Stimulated activated CD4-positive, alpha-beta T cell treated with anti-CD3 and anti-CD28 coated beads, Interleukin-4, amount 100 ng/mL, for 4 hours (primary cell): ENCODE results near the gene ENDOU.
"Not testable (repeated sequence)": the region's sequence is repeated elsewhere in the genome, so short reads cannot be mapped to it uniquely, and the experiment has no call there.

Experiments
- DNase-seq, 2 experiments: peaks; one replicate each; pipeline ENCODE4 v3.0.0-alpha.2; 2020

Gene ENDOU

GRCh38 chr12:47717046-47717442, 8.2 kb downstream of the ENDOU start:
- no peak for DNase-seq

- no peak for DNase-seq
Measured at GRCh38 chr12:47715877-47716548, 9.3 kb downstream of the ENDOU start.

GRCh38 chr12:47715393-47715876, 9.9 kb downstream of the ENDOU start:
- peak; percentile 71 to 72 for DNase-seq

- no peak for DNase-seq
Measured at GRCh38 chr12:47714826-47715386, 10.4 kb downstream of the ENDOU start.

- no peak for DNase-seq
Measured at GRCh38 chr12:47712171-47712570, 13.1 kb downstream of the ENDOU start.

GRCh38 chr12:47711448-47711847, 13.8 kb downstream of the ENDOU start:
- no peak for DNase-seq

GRCh38 chr12:47710278-47710677, 15.0 kb downstream of the ENDOU start:
- DNase-seq, result no peak

- DNase-seq, result no peak
Measured at GRCh38 chr12:47709671-47710070, 15.6 kb downstream of the ENDOU start.

- no peak for DNase-seq
Measured at GRCh38 chr12:47709237-47709636, 16.1 kb downstream of the ENDOU start.

- DNase-seq, result no peak
Measured at GRCh38 chr12:47707905-47708543, 17.3 kb downstream of the ENDOU start.

- DNase-seq, result no peak
Measured at GRCh38 chr12:47707355-47707754, 17.9 kb downstream of the ENDOU start.

- peak; percentile 95 to 98 for DNase-seq
Measured at GRCh38 chr12:47705566-47706425, 19.5 kb downstream of the ENDOU start, which contains the start of gene RPAP3. TSS of gene RPAP3 (minus strand) at chr12:47706030. CDS start at chr12:47702840, 3,190 bp downstream.

GRCh38 chr12:47705229-47705565, 20.1 kb downstream of the ENDOU start:
- DNase-seq, result no peak

- DNase-seq, result no peak
Measured at GRCh38 chr12:47704719-47705118, 20.6 kb downstream of the ENDOU start.

GRCh38 chr12:47700263-47700662, 25.0 kb downstream of the ENDOU start:
- no peak for DNase-seq

GRCh38 chr12:47698631-47699030, 26.7 kb downstream of the ENDOU start:
- DNase-seq, result no peak

GRCh38 chr12:47698055-47698454, 27.2 kb downstream of the ENDOU start:
- no peak for DNase-seq

GRCh38 chr12:47689215-47689614, 36.1 kb downstream of the ENDOU start:
- DNase-seq, result no peak

- no peak for DNase-seq
Measured at GRCh38 chr12:47687636-47688035, 37.7 kb downstream of the ENDOU start.

GRCh38 chr12:47686645-47687240, 38.5 kb downstream of the ENDOU start:
- peak in 1 of 2 experiments; percentile 9 for DNase-seq

- no peak for DNase-seq
Measured at GRCh38 chr12:47679785-47680184, 45.5 kb downstream of the ENDOU start.

- no peak for DNase-seq
Measured at GRCh38 chr12:47672068-47672467, 53.2 kb downstream of the ENDOU start.

GRCh38 chr12:47667935-47668334, 57.4 kb downstream of the ENDOU start:
- DNase-seq, result not testable (repeated sequence)
